ENCODE data around the gene HGF.
A peak's percentile ranks its signal among the peaks of the same experiment; 100 is the strongest.

The HGF gene

DNA sequence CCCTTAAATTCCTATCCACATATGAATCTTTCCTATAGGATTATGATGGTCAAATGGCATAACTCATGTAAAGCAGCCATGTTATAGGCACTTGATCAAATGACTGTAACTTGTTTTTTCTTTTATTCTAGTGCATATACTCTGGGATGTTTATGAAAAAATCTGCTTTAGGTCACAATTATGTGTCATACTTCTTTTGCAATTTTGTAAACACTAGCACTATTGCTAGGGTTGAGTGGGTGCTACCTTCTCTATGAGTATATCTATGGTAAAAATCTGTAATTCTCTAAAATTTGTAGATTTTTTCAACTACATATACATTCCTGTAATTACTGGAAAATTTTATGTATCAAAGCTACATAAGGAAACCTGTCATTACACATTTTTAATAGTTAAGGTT, 50.0 kb downstream of the HGF start:
- DNase-seq (ENCODE audit: low spot score) = no peak

- peak; percentile 33 for DNase-seq (ENCODE audit: low spot score)
Measured at GRCh38 chr7:81715984-81716588, 53.8 kb downstream of the HGF start.

DNA sequence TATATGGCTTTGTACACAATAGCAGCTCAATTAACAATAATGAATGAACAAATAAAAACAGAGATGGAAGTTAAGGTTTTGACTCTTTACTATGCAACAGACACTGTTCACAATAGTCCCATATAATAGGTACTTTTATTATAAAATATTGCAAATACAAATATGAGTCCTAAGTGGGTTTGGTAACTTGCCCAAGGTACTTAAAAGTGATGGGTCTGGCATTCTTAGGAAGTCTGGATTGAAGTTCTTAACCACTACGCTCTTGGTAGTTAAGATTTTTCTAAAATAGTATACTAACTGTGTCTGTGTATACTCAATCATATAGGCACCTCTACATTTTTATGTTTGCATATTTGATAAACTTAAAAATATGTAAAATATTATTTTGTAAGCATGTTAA, 55.5 kb downstream of the HGF start:
- no peak for DNase-seq (ENCODE audit: low spot score)

DNA sequence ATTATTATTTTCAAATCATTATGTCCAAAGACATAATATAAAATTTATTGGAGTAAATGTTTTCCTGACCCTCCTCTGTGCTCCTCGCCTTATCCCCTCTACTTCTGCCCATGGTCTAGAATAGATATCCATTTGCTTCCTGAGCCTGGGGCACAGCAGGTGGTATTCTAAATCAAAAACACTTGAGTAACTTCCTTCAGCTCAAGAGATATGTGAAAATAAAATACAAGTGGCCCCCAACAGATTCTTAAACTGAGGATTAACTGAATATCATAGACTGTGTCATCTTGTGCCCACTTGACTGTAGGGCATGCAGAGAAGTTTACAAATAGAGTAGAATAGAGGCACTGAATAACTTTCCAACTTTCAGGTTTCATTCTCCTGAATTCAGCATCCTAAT, 59.1 kb downstream of the HGF start:
- DNase-seq (ENCODE audit: low spot score) = no peak

- DNase-seq (ENCODE audit: low spot score) = no peak
Measured at GRCh38 chr7:81709836-81710235, 60.0 kb downstream of the HGF start.

- DNase-seq (ENCODE audit: low spot score) = no peak
Measured at GRCh38 chr7:81707966-81708365, 61.9 kb downstream of the HGF start.

GRCh38 chr7:81707196-81707595, 62.7 kb downstream of the HGF start:
- no peak for DNase-seq (ENCODE audit: low spot score)

DNA sequence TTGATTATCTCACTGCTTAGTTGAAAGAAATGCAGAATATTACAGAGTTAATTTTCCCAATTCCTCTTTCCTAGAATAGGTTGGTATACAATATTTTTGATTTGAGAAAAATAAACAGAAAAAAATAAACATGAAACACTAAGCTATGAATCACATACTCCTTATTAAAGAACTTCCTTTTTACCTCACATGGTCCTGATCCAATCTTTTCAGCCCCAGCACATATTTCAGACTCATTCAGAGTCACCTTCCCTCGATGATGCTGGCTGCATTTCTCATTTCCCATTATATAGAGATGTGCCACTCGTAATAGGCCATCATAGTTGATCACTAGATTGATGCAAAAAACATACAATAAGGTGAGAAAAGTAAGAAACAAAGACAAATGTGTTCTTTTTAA, 64.6 kb downstream of the HGF start:
- DNase-seq (ENCODE audit: low spot score) = no peak

- DNase-seq (ENCODE audit: low spot score) = peak; percentile 43
Measured at GRCh38 chr7:81704595-81704994, 65.3 kb downstream of the HGF start.

DNA sequence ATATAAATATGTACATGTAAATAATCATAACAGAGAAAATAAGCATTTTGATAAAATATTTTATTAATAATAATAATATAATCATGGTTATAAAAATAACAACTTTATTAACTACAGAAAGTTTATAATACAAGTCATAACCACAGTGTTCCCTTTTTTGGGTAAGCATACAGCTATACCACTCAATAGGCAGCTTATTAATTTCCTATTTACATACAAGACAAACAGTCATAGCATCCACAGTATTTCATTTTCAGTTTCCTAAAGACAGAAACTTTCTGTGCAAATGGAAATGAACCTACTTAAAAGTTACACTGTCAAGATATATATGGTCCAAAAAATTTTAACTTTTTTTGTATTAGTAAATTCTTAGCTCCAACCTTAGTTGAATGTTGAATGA, 70.9 kb downstream of the HGF start:
- no peak for DNase-seq (ENCODE audit: low spot score)

DNA sequence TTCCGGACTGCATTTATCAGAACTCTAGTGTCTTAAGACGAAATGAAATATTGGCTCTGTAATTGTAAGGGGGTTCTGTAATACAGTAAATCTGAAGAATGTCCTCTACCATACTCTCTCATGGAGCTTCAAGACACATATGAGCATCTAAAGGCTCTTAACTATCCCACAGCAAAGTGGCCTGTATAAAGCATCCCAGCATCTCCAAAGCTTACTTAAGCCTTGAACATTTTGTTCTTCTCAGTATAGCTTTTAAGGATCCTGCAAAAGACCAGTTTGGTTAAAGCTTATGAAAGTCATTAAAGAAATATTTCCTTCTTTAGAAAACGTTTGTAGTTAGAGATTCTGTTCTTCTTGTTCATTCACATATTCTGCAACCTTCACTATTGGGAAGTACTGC, 75.1 kb downstream of the HGF start:
- no peak for DNase-seq (ENCODE audit: low spot score)

GRCh38 chr7:81693894-81694293, 76.0 kb downstream of the HGF start:
- no peak for DNase-seq (ENCODE audit: low spot score)

DNA sequence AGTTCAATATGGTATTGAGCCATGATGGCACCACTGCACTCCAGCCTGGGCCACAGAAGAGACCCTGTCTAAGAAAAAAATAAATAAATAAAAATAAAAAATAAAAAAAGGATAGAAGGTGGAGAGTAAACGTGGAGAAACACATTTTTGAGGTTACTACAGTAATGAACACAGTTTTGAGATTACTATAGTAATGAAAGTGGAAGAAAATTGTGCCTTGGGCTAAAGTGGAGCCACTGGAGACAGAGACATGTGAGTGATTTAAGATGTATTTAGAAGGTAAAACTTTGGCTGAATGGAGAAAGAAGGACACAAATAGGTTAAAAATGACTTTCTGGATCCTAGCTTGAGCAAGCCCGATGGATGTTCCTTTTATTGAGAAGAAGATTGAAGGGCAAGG, 76.8 kb downstream of the HGF start:
- no peak for DNase-seq (ENCODE audit: low spot score)

DNA sequence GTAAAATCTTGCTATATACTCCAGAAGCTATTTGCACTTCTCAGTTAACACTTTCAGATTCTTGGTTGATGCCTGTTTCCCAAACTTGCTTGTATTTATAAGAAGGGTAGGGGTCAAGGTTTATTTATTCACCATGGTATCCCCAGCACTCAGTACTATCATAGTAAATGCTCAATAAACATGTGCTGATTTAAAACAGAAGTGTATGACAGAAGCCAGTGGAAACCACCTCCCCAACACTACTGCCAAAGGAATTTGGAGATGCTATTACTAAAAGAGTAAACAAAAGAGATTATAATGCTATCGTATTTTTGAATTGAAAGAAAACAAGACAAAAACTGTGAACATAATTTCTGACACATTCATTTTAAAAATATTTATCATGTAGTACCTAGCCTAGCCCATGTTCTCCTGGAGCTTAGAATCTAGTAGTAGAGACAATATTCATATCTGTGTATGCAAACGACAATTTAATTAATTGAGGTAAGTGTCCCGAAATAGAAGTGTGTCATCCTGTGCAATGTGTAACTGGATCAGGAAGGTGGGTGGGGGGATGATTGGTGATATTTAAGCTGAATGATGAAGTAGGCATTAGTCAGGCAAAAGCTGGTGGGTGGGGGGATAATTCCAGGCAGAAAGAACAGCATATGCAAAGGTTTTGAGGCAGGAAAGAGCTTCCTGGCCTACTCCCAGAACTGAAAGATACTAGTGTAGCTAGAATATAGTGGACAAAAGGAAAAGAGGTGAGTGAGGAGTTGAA, 77.5 kb downstream of the HGF start:
- no peak for DNase-seq (ENCODE audit: low spot score)

- DNase-seq (ENCODE audit: low spot score) = no peak
Measured at GRCh38 chr7:81691199-81691821, 78.5 kb downstream of the HGF start.

GRCh38 chr7:81690688-81691087, 79.2 kb downstream of the HGF start:
- DNase-seq (ENCODE audit: low spot score) = no peak

- no peak for DNase-seq (ENCODE audit: low spot score)
Measured at GRCh38 chr7:81690251-81690650, 79.6 kb downstream of the HGF start.

GRCh38 chr7:81688622-81689411, 81.0 kb downstream of the HGF start:
- no peak for DNase-seq (ENCODE audit: low spot score)

DNA sequence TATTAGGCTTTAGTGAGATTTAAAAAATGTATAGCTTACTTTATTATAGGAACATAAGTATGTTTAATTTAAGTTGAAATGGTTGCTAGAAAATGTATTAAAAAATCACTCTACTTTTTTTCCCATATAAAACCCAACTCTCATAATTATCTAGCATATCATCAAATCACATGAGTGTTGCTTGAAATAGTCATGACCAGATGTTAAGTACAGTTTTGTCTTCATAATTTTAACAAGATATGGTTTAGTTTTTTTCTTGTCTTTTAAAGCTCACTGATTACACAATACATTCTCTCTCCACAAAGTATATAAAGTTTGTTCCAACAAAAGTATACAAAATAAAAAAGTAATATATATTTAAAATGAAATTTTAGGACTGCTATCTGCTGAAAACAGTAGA, 82.8 kb downstream of the HGF start:
- no peak for DNase-seq (ENCODE audit: low spot score)

- no peak for DNase-seq (ENCODE audit: low spot score)
Measured at GRCh38 chr7:81685270-81685868, 84.5 kb downstream of the HGF start.

DNA sequence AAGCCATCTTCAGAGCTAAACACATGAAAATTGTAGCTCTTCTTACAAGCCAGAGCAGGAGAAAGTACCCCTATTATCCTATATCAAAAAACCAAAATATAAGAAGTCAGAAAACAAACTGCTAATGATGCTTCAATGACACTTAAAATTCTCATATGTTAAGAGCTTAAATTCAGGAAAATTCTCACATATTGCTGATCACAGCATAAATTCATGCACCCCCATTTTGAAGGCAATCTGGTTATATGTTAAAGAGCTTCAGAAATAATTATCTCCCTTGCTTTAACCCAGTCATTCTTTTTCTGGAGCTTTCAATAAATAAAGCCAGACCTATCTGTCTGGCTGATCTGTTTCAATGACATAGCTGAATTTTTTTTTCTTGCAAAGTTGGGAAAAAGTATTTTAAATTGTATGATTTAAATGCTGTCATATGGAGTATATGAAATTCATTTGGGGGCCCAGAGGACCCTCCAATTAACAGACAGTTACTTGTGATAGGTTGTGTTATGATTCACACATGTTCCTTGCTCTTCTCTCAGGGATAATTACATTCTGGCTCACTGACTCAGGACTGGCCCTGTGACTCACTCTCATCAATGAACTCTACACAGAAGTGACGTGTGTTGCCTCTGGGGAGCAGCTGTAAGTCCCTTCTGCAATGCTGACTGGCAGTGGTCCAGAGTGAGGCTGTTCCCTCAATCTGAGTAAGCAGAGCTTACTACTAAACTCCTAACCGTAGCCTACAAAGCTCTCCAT, 85.2 kb downstream of the HGF start:
- peak; percentile 96 for DNase-seq (ENCODE audit: low spot score)

DNA sequence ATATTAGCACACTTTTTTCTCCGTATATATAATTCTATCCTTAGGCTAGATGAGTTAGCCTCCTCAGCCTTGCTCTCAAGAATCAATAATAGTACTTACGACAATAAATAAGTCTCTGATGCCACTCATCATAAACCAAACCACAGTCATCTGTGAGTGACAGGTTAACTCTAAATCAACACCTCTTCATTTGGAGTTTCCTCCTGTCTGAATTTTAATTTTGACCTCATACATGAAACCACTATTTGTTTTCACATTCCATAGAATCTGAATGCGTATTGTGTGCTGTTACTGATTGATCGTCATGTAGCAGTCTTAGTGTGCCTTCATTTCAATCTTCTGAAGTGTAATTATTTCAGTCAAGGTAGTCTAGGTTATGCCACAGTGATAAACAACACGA, 85.8 kb downstream of the HGF start:
- DNase-seq (ENCODE audit: low spot score) = no peak

Data from COLO829 (cell line).